T-helper 17 cell (primary cell): ENCODE results near the gene GP9. TPM values are rescaled to one million over a fixed set of nuclear protein-coding genes. Genes with fewer than 3 reads are reported as not detected.

Source experiments
- ATAC-seq: fragments of 150-1000 bp; cut with Tn5 transposase; 2 replicates; pipeline ENCODE4 v1.10.0; 2021; ENCODE audit warnings: mild to moderate bottlenecking, moderate library complexity
- DNase-seq, 3 donors: peaks; one replicate each; pipeline versions ENCODE4 v3.0.0 to v3.0.0-alpha.2; 2020 to 2021
- H3K9me3 ChIP-seq: one replicate; pipeline ENCODE4 v1.7.0; 2013; ENCODE audit warnings: low read length, mild to moderate bottlenecking; ENCODE audit not compliant: control insufficient read depth, poor library complexity, severe bottlenecking
- H3K27ac Mint-ChIP-seq: one replicate; pipeline ENCODE4 v1.8.0; 2022; ENCODE audit warnings: mild to moderate bottlenecking, moderate library complexity, mixed read lengths
- H3K27me3 Mint-ChIP-seq: one replicate; pipeline ENCODE4 v1.8.0; 2022; ENCODE audit warnings: mixed read lengths
- H3K36me3 Mint-ChIP-seq: one replicate; pipeline ENCODE4 v1.8.0; 2022; ENCODE audit warnings: low read depth, mixed read lengths
- H3K4me1 Mint-ChIP-seq: one replicate; pipeline ENCODE4 v1.8.0; 2022; ENCODE audit warnings: mild to moderate bottlenecking, mixed read lengths
- H3K4me3 Mint-ChIP-seq: one replicate; pipeline ENCODE4 v1.8.0; 2022; ENCODE audit warnings: mild to moderate bottlenecking, moderate library complexity, mixed read lengths
- total RNA-seq, 4 donors: library from RNA in 2 of 4; stranded (reverse) in 2 of 4; gene quantifications; one replicate each; pipeline ENCODE4 v1.2.3 and lab custom pipeline; 2022 to 2026

The GP9 gene
- total RNA-seq (10 to 100 TPM in 1 of 2 donors, 1 to 10 TPM in 1; 3.8 to 68.5 TPM), total RNA-seq (lab: John Stamatoyannopoulos, UW) (0 reads per million in 2 donors)

DNA sequence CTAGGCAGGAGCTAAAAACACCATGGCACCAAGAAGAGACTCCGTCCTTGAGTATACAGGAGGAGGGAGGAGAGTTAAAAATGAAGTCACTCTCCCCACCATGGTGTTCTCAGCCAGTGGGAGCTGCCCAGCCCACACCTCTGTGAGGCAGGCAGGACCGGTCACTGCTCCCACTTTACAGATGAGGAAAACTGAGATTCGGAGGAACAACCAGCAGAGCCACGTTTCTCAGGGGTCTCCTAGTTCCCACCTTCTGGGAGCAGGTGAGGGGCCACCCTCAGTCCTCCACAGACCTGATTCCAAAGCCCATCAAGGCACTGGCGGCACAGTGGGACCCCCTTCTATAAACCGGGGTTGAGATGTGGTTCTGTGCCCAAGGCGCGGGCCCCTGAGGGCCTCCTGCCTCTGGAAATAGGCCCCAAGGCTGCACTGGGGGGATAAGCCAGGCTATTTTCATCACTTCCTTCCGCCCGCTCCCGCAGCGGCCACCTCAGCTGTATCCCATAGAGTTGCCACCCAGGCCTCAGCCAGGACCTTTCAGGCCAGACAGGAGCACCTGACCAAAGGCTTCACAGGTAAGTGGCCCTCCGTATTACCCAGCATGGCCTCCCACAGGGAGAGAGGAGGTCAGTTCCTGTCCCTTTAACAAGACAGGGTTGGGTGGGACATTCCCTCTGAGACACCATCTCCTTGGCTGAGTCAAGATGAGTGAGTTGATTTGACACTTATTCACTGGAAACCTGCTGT lies at the start of gene GP9:
TSS of gene GP9 (plus strand) at position 504 of the 747 bp plus-strand sequence. CDS start 961 bp downstream, outside the sequence.
- H3K9me3 ChIP-seq = no peaks in the 10 kb centered on the region
- DNase-seq (no peak), ATAC-seq (no peak)
- H3K4me3 Mint-ChIP-seq = no peak within 1 kb of the TSS
- peaks cover 1% of the 10 kb centered on the region for H3K36me3 Mint-ChIP-seq
- H3K4me1 Mint-ChIP-seq = peaks cover 15% of the 10 kb centered on the region
- H3K27ac Mint-ChIP-seq = no peak within 1 kb of the TSS
- H3K27me3 Mint-ChIP-seq = peaks cover 8% of the 10 kb centered on the region

DNA sequence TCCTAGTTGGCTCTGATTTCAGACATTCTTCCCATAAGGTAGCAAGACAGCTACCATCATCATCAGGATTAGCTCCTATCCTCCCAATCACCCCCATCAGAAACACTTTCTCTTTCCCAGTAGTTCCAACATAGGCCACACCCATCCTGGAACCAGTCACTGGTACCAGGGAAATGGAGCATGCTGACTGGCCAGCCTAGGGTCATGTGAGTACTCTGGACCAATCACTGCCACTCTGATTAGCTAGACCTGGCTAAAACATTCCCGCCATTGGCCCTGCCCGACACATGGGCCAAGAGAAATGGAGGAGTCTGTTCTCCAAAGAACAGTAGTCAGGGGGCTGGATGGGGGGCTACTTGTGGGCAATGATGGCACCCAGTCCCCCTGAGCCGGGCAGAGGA lies 47.1 kb upstream of the GP9 start:
- H3K4me3 Mint-ChIP-seq = no peak overlapping the region
- no peak for ATAC-seq
- H3K27ac Mint-ChIP-seq = no peak overlapping the region
- peaks cover 17% of the 10 kb centered on the region for H3K4me1 Mint-ChIP-seq
- H3K36me3 Mint-ChIP-seq = no peaks in the 10 kb centered on the region
- no peaks in the 10 kb centered on the region for H3K27me3 Mint-ChIP-seq
- no peak for DNase-seq
- no peaks in the 10 kb centered on the region for H3K9me3 ChIP-seq

DNA sequence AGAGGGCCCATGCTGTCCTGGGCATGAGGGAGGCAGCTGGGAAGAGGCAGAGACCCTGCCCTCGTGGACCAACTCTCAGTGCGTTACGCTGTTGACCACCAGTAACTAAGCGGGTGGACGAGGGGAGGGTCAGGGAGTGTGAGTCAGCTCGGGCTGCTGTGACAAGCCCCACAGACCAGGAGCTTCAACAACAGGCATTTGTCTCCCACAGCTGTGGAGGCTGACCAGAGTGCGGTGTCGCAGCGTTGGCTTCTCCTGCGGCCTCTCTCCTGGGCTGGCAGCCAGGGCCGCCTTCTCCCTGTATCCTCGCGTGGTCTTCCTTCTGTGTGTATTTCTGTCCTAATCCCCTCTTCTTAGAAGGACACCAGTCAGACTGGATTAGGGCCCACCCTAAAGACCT lies 46.4 kb upstream of the GP9 start:
- peak overlapping the region; percentile 93 for H3K27ac Mint-ChIP-seq
- H3K9me3 ChIP-seq = no peaks in the 10 kb centered on the region
- H3K36me3 Mint-ChIP-seq = no peaks in the 10 kb centered on the region
- no peak overlapping the region for H3K4me3 Mint-ChIP-seq
- H3K27me3 Mint-ChIP-seq = no peaks in the 10 kb centered on the region
- ATAC-seq (no peak), DNase-seq (no peak)
- H3K4me1 Mint-ChIP-seq = peaks cover 21% of the 10 kb centered on the region

DNA sequence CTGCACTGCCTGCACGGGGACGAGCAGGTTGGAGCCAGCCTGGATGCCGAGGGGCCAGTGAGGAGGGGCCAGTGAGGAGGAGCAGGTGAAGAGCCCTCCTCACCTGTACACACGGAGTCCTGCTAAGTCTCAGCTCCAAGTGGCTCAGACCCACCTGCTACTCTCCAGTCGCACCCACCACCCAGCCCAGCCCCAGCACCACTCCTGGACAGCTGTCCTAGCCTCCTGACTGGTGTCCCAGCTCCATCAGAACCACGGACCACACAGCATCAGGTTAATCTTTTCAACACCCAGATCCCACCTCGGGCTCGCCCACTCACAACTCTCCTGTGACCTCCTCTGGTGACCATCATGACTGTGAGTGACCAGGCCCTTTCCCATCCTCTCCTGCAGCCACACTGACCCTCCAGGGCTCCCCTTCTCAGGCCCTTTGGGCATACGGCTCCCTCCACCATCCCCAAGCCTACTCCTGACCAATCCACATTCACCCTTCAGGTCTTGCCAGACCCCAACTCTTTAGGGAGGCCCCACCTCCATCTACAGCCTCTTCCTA lies 45.7 kb upstream of the GP9 start:
- no peaks in the 10 kb centered on the region for H3K9me3 ChIP-seq
- ATAC-seq = no peak
- Mint-ChIP-seq H3K4me3 (peak overlapping the region; percentile 52), H3K4me1 (peaks cover 21% of the 10 kb centered on the region), H3K36me3 (no peaks in the 10 kb centered on the region), H3K27ac (peak overlapping the region; percentile 93), H3K27me3 (no peaks in the 10 kb centered on the region)
- no peak for DNase-seq

DNA sequence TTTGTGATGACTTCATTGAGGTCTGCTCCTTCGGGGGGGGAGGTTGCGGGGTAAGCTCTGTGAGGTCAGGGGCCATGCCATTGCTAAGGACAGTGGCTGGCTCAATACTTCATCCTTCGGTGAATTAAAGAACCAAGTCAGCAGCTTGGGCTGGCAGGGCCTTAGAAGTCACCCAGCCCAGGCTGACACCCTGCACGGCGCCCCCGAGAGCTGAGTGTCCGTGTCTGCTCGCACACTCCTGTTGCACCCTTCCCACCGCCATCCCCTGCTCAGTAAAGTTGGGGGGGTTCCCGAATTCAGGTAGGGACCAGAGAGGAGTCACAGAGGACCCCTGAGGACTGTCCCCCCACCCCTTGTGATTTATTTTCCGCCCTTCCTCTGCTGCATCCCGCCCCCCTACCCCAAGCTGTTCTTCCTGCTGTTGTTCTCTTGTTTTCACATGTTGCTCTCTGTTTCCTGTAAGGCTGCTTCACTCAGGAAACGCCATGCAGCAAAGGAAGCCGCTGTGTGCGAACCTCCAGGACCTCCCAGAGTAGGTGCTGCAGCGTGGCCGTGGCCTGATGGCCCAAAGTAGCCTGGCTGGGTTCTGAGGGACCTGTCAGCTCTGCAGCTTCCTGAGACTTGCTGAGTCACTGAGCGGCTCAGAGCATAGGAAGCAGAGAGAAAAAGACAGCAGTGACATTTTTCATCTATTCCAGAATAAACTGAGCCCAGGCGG lies 45.0 kb upstream of the GP9 start:
- peak overlapping the region; percentile 93 for H3K27ac Mint-ChIP-seq
- H3K4me3 Mint-ChIP-seq = peak overlapping the region; percentile 84
- no peaks in the 10 kb centered on the region for H3K36me3 Mint-ChIP-seq
- ATAC-seq = peak; percentile 43
- peaks cover 21% of the 10 kb centered on the region for H3K4me1 Mint-ChIP-seq
- H3K27me3 Mint-ChIP-seq = no peaks in the 10 kb centered on the region
- no peaks in the 10 kb centered on the region for H3K9me3 ChIP-seq
- peak in 1 of 3 donors; percentile 20 for DNase-seq

DNA sequence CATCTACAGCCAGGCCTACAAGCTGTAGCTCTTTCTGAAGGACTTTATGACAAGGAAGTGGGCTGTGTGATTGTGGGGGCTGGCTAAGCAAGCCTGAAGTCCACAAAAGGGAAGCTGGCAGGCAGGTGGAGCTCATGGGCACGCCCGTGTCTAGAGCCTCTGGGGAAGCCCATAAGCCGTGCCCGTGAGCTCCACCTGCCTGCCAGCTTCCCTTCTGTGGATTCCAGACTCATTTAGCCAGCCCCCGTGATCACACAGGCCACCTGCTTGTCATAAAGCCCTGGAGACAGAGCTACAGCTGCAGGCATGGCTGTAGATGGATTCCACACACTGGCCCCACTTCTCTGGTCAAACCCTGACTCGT lies 44.2 kb upstream of the GP9 start:
- H3K4me1 Mint-ChIP-seq = peaks cover 21% of the 10 kb centered on the region
- peak; percentile 31 to 41 (median 35) for DNase-seq
- peak overlapping the region; percentile 93 for H3K27ac Mint-ChIP-seq
- H3K4me3 Mint-ChIP-seq = peak overlapping the region; percentile 84
- ATAC-seq = peak; percentile 75
- H3K9me3 ChIP-seq = no peaks in the 10 kb centered on the region
- no peaks in the 10 kb centered on the region for H3K36me3 Mint-ChIP-seq
- H3K27me3 Mint-ChIP-seq = no peaks in the 10 kb centered on the region

DNA sequence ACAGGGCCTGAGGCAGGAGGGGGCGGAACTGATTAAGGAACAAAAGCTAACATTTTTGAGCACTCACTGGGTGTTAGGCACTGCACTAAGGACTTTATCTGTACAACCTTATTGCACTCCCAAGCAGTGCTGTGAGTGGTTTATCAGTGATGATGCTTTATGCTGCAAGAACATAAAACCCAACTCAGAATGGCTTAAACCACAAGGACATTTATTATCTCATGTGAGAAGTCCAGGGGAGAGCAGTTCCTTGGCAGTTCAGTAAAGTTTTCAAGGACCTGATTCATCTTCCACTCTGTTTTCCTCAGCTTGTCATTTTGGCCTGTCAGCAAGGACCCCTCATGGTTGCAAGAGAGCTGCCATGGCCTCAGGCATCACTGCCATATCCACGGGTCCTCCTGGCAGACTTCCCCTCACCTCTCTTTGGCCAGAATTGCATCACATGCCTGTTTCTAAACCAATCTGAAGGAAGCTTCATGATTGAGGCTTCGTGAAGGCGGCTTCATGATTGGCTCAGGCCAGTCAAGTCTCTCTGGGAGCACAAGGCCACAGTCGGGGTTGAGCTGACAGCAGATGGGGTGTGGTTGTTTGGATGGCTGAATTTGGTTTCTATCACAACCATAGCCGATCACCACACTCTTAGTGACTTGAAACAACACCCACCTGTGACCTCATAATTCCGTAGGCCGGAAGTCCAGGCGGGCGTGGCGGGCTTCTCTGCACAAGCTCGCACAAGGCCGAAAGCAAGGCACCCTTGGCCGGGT lies 43.7 kb upstream of the GP9 start:
- H3K27me3 Mint-ChIP-seq = no peaks in the 10 kb centered on the region
- H3K4me1 Mint-ChIP-seq = peaks cover 23% of the 10 kb centered on the region
- no peaks in the 10 kb centered on the region for H3K9me3 ChIP-seq
- DNase-seq = peak in 1 of 3 donors; percentile 38
- no peak overlapping the region for H3K4me3 Mint-ChIP-seq
- ATAC-seq = peak; percentile 79
- peak overlapping the region; percentile 93 for H3K27ac Mint-ChIP-seq
- H3K36me3 Mint-ChIP-seq = no peaks in the 10 kb centered on the region

DNA sequence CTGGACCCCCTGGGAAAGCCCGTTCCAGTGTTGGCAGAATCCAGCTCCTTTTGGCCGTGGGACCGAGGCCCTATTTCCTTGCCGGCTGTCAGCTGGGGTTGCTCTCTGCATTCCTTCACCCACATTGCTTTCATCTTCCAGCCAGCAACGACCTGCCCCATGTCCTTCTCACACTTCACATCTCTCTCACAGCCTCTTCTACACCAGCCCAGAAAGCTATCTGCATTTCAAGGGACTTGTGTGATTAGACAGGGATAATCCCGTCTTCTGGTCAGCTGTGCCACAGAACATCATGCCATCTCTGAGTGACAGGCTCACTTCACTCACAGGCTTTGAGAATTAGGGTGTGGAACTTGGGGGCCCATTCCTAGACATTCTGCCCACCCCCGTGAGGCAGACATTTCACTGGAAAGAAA lies 43.1 kb upstream of the GP9 start:
- peak overlapping the region; percentile 8 for H3K4me3 Mint-ChIP-seq
- ATAC-seq = peak; percentile 23
- H3K27me3 Mint-ChIP-seq = no peaks in the 10 kb centered on the region

DNA sequence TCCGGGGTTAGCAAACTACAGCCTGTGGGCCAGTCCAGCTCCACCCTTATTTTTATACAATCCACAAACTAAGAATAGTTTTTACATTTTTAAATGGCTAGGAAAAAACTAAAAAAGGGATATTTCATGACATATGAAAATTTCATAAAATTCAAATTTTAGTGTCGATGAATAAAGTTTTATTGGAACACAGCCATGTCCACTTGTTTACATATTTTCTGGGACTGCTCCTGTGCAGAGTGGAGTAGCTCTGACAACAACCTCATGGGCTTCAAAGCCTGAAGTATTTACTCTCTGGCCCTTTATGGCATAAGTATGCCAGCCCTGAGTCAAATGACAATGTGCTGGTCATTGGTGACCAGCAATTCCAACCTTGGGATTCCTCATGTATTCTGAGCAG lies 42.3 kb upstream of the GP9 start:
- peaks cover 20% of the 10 kb centered on the region for H3K4me1 Mint-ChIP-seq
- no peak for DNase-seq
- no peaks in the 10 kb centered on the region for H3K27me3 Mint-ChIP-seq
- no peaks in the 10 kb centered on the region for H3K9me3 ChIP-seq
- H3K27ac Mint-ChIP-seq = peak overlapping the region; percentile 59
- no peak overlapping the region for H3K4me3 Mint-ChIP-seq
- no peak for ATAC-seq
- no peaks in the 10 kb centered on the region for H3K36me3 Mint-ChIP-seq

More for the DNA sequence above, 43.1 kb upstream of the GP9 start:
- Mint-ChIP-seq H3K36me3 (no peaks in the 10 kb centered on the region), H3K27ac (peak overlapping the region; percentile 93), H3K4me1 (peaks cover 23% of the 10 kb centered on the region)
- no peaks in the 10 kb centered on the region for H3K9me3 ChIP-seq
- DNase-seq = no peak

DNA sequence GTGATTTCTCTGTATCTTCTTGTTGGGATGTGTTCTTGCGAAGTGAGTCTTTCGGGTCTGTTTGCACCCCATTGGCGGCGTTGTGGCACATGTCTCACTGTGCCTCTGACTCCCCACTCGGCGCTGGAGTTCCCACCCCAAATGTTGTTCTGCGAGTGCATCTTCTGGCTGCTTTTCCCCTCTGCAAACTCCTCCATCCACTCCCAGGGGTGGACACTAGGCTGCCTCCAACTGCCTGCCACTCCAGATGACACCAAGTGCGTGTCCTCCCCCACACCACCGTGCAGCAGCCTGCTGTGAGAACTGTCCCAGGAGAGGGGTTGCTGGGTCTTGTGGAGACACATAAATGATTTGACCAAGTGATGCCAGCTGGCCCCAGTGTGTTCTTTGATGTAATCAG lies 41.8 kb upstream of the GP9 start:
- no peaks in the 10 kb centered on the region for H3K27me3 Mint-ChIP-seq
- no peaks in the 10 kb centered on the region for H3K36me3 Mint-ChIP-seq
- peak overlapping the region; percentile 13 for H3K4me3 Mint-ChIP-seq
- no peak for DNase-seq
- H3K27ac Mint-ChIP-seq = peak overlapping the region; percentile 59
- no peak for ATAC-seq
- H3K4me1 Mint-ChIP-seq = peaks cover 20% of the 10 kb centered on the region
- H3K9me3 ChIP-seq = no peaks in the 10 kb centered on the region

DNA sequence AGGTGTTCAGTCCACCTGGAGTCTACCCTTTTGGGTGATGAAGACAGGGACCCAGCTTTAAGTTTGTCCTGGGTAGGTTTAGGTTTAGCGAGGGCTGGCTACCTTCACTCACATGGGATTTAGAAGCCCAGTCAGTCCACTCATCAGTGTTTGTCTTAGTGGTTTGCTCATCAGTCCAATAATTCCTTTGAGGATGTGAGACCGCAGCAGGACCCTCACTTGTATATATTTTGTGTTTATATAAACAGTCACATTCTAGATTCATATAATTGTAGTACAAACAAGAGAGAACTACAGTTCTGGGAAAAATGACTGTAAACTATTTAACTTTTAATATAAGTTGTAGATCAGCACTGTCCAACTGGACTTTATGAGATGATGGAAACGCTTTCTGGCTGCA lies 41.3 kb upstream of the GP9 start:
- H3K27ac Mint-ChIP-seq = peak overlapping the region; percentile 59
- no peaks in the 10 kb centered on the region for H3K36me3 Mint-ChIP-seq
- H3K4me1 Mint-ChIP-seq = peaks cover 19% of the 10 kb centered on the region
- no peaks in the 10 kb centered on the region for H3K27me3 Mint-ChIP-seq
- H3K4me3 Mint-ChIP-seq = no peak overlapping the region
- H3K9me3 ChIP-seq = no peaks in the 10 kb centered on the region
- no peak for DNase-seq
- ATAC-seq = no peak

DNA sequence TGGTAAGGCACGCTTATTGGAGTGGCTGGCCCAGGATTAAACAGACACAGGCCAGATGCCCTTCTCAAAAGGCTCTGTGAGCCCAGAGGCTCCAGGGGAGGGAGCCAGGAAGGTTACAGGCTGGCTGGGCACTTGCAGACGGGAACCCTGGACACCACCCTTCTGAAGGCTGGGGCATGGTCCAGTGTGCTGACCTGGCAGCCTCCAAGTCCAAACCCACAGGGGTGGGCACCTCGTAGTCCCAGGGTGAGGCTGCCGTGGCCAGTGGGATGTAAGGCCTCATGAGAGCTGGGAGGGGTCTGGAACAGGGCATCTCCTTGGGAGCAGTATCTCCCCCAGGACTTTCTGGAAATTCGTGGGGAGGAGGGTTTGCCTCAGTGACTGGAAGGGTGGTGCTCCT lies 39.9 kb upstream of the GP9 start:
- ATAC-seq (no peak), DNase-seq (no peak)
- Mint-ChIP-seq H3K4me1 (peaks cover 16% of the 10 kb centered on the region), H3K27ac (no peak overlapping the region), H3K27me3 (no peaks in the 10 kb centered on the region), H3K4me3 (no peak overlapping the region), H3K36me3 (no peaks in the 10 kb centered on the region)
- no peaks in the 10 kb centered on the region for H3K9me3 ChIP-seq

DNA sequence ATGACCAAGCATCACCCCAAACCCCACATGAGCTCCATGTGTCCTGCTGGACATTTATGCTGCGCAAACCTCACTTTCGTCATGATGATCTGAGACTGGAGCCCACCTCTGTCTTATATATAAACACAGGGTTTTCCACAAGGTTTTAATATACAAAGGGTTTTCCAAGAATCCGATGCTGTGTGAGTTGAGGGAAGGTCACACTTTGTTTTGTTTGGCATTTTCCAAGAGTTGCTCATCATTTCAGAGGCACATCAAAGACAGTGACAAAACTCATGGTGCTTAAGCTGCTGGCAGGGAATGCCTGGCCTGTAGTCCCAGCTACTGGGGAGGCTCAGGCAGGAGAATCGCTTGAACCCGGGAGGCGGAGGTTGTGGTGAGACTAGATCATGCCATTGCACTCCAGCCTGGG lies 39.4 kb upstream of the GP9 start:
- Mint-ChIP-seq H3K27me3 (no peaks in the 10 kb centered on the region), H3K4me3 (no peak overlapping the region), H3K27ac (no peak overlapping the region), H3K36me3 (no peaks in the 10 kb centered on the region), H3K4me1 (peaks cover 19% of the 10 kb centered on the region)
- no peak for ATAC-seq
- no peak for DNase-seq
- H3K9me3 ChIP-seq = no peaks in the 10 kb centered on the region
